HepG2 (cell line): Measurements from ENCODE around the gene STAMBPL1. TPM values are rescaled to one million over a fixed set of nuclear protein-coding genes. Genes with fewer than 3 reads are reported as not detected.
"Not testable (repeated sequence)": the region's sequence is repeated elsewhere in the genome, so short reads cannot be mapped to it uniquely, and the experiment has no call there.

ENCODE experiments used
- ATAC-seq: fragments of 200-7000 bp; cut with Tn5 transposase; 3 replicates; pipeline ENCODE4 v1.9.1; 2020; ENCODE audit warnings: mild to moderate bottlenecking, moderate library complexity
- BruUV-seq: library from RNA; stranded (reverse); fragments of 400-500 nt; replicated peaks from 2 replicates; lab custom pipeline; 2021; lab: Mats Ljungman, UMichigan
- CTCF ChIA-PET: fragments of 300-600 bp; formaldehyde crosslinking; extraction: SDS; loops from one replicate; lab custom pipeline; 2021; ENCODE audit warnings: low total read pairs, inconsistent platforms, low intra/inter-chr PET ratio; lab: Yijun Ruan, JAX
- POLR2A ChIA-PET: fragments of 350-600 bp; sonication (Branson Sonifier 250); formaldehyde crosslinking; loops from one replicate; lab custom pipeline; 2020; ENCODE audit warnings: antibody characterized with exemption, inconsistent platforms; lab: Yijun Ruan, JAX
- DNase-seq: peaks from one replicate; pipeline ENCODE4 v3.0.0-alpha.2; 2015; ENCODE audit warnings: low spot score
- FAIRE-seq: peaks from 3 replicates; lab custom pipeline; 2011; peaks lifted over from hg19 to GRCh38; lab: Jason Lieb, UNC
- H2AFZ ChIP-seq: one replicate; pipeline ENCODE4 v1.6.1; 2011; ENCODE audit warnings: low read length, inconsistent platforms
- H3K27ac ChIP-seq: fragments of 300-600 bp; 3 replicates; pipeline ENCODE4 v1.8.0; 2011; ENCODE audit warnings: mixed run types, mild to moderate bottlenecking, mixed read lengths, low read length, inconsistent platforms; ENCODE audit not compliant: insufficient read depth; ENCODE audit errors: extremely low read length
- H3K27me3 ChIP-seq, 2 experiments: fragments of 200-600 bp in 1 of 2; 2 replicates in 1 of 2; 3 replicates in 1 of 2; pipeline versions ENCODE4 v1.6.0 to v1.8.0; 2011; ENCODE audit warnings: low read length in 2 of 2, mild to moderate bottlenecking in 2 of 2, moderate library complexity in 2 of 2, inconsistent platforms in 1 of 2; ENCODE audit not compliant: insufficient read depth in 2 of 2, control insufficient read depth in 1 of 2
- H3K36me3 ChIP-seq, 2 experiments: fragments of 200-600 bp in 1 of 2; replicated peaks in 1 of 2; 2 replicates in 1 of 2; 3 replicates in 1 of 2; pipeline versions ENCODE4 v1.5.1 to v1.8.0; 2011; ENCODE audit warnings: low read length in 2 of 2, inconsistent platforms in 1 of 2; ENCODE audit not compliant: insufficient read depth in 2 of 2, control insufficient read depth in 1 of 2
- H3K4me1 ChIP-seq: 2 replicates; pipeline ENCODE4 v1.5.1; 2012; ENCODE audit warnings: low read length, inconsistent platforms; ENCODE audit not compliant: insufficient read depth
- H3K4me2 ChIP-seq: 2 replicates; pipeline ENCODE4 v1.6.0; 2011; ENCODE audit warnings: low read depth, low read length, inconsistent platforms
- H3K4me3 ChIP-seq, 3 experiments: fragments of 200-600 bp in 1 of 3; sonication (generic), shearing (Covaris generic) in 1 of 3; replicated peaks in 1 of 3; 2 replicates each; pipeline ENCODE4 v1.5.1; 2011 to 2016; ENCODE audit warnings: low read length in 3 of 3, inconsistent platforms in 2 of 3, low read depth in 2 of 3, mild to moderate bottlenecking in 2 of 3, control low read depth in 1 of 3, mixed read lengths in 1 of 3; ENCODE audit not compliant: insufficient read depth in 1 of 3
- H3K79me2 ChIP-seq: one replicate; pipeline ENCODE4 v1.6.1; 2011; ENCODE audit warnings: low read length, inconsistent platforms; ENCODE audit not compliant: insufficient read depth
- H3K9ac ChIP-seq: 2 replicates; pipeline ENCODE4 v1.6.0; 2011; ENCODE audit warnings: mild to moderate bottlenecking, low read depth, low read length, inconsistent platforms; ENCODE audit not compliant: insufficient read depth
- H3K9me3 ChIP-seq: 2 replicates; pipeline ENCODE4 v1.5.1; 2012; ENCODE audit warnings: mild to moderate bottlenecking, low read length
- H4K20me1 ChIP-seq: 2 replicates; pipeline ENCODE4 v1.6.0; 2011; ENCODE audit warnings: inconsistent platforms, mild to moderate bottlenecking, low read length, moderate library complexity; ENCODE audit not compliant: insufficient read depth
- MAFK ChIP-seq, 2 experiments: IDR thresholded peaks in 1 of 2; conservative IDR thresholded peaks in 1 of 2; 2 replicates each; pipeline ENCODE4 v1.6.1; 2011; ENCODE audit warnings: improper control_type of control experiment in 2 of 2, low read length in 2 of 2
- WGBS: methylation state at CpG from one replicate; pipeline ENCODE4 v1.1.6; 2017; ENCODE audit warnings: low lambda C conversion rate; 5-methylcytosine and 5-hydroxymethylcytosine counted together
- in situ Hi-C: cut with HindIII; loops from 2 replicates; pipeline ENCODE4 v1.10.0; 2017; ENCODE audit warnings: low pct_unique_long_range_greater_than_20kb; ENCODE audit not compliant: extremely low pct_ligation_motif_present
- intact Hi-C: fragments of 100-400 bp; cut with micrococcal nuclease; formaldehyde crosslinking; loops from one replicate; pipeline ENCODE4 v1.10.0; 2022; ENCODE audit not compliant: unreplicated experiment
- polyA plus RNA-seq, 8 experiments: library from polyadenylated mRNA; depleted of rRNA in 3 of 8; stranded (reverse) in 7 of 8; unstranded in 1 of 8; fragments of >200 nt; fragmentation: Illumina TruSeq in 4 of 8; extraction: Trizol in 4 of 8; gene quantifications; 2 replicates each; pipeline versions ENCODE4 v1.2.1 to v1.2.3, GENCODE V29; 2011 to 2016; ENCODE audit warnings: low read depth in 4 of 8, missing spikeins in 1 of 8, mixed read lengths in 1 of 8; ENCODE audit not compliant: insufficient read depth in 1 of 8
- total RNA-seq, 5 experiments: library from RNA; depleted of rRNA; stranded (reverse); fragments of >200 nt; fragmentation: Illumina TruSeq; extraction: Trizol; gene quantifications; 2 replicates each; pipeline ENCODE4 v1.2.3, GENCODE V29; 2016; ENCODE audit warnings: low read depth in 1 of 5
- TF ChIP-seq, protein P1 (sequence below), 2 experiments: IDR thresholded peaks; 2 replicates each; pipeline ENCODE4 v1.6.1; 2011 to 2012; ENCODE audit warnings: low read length in 2 of 2, borderline replicate concordance in 1 of 2, low read depth in 1 of 2, mild to moderate bottlenecking in 1 of 2, moderate library complexity in 1 of 2

The STAMBPL1 gene
- total and polyA plus RNA-seq, 2 of the 13 experiments (the other 11 are each of a cell fraction or from before 2014, with no cell fraction given), result 1.4 to 1.5 TPM

DNA sequence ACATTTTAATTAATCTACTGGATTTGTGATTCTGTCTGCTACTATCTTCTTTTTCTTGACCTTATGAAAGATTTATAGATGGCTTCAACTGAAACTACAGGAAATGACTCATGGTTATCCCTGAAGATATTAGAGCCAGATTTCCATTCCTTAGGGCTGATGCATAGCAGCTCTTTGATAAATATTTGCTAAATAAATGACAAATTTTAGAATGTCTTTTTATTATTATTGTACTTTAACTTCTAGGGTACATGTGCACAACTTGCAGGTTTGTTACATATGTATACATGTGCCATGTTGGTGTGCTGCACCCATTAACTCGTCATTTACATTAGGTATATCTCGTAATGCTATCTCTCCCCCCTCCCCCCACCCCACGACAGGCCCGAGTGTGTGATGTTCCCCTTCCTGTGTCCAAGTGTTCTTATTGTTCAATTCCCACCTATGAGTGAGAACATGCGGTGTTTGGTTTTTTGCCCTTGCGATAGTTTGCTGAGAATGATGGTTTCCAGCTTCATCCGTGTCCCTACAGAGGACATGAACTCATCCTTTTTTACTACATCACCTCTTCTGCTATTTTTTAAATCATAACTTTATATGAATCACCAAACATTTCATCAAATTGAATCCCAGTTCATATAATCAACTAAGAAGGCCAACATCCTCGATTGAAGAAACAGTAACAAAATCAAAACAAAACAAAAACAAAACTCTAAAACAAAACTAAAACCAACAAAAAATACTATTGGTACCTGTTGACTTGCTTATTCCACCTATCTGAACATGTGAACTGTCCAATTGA lies 2.8 kb downstream of the STAMBPL1 start:
- H2AFZ ChIP-seq, in situ Hi-C loops, DNase-seq, H3K27ac ChIP-seq, POLR2A ChIA-PET, H3K9ac ChIP-seq, ATAC-seq, BruUV-seq, H3K79me2 ChIP-seq, H3K9me3 ChIP-seq, FAIRE-seq, H3K36me3 ChIP-seq, H3K4me3 ChIP-seq, CTCF ChIA-PET, H3K4me2 ChIP-seq, H4K20me1 ChIP-seq: not testable (repeated sequence)
- Histone ChIP-seq H3K27me3 (peaks cover 0 to 12% of the 10 kb centered on the region in 2 experiments; a peak in 1 of 5 replicates), H3K4me1 (peaks cover 20% of the 10 kb centered on the region)
- intact Hi-C loops, result loop anchor here (5.0 kb wide), 1 partner anchor 139 kb away; no protein-coding TSS in a partner anchor
- WGBS, result 74% methylated on average over 8 of the region's 8 CpGs

DNA sequence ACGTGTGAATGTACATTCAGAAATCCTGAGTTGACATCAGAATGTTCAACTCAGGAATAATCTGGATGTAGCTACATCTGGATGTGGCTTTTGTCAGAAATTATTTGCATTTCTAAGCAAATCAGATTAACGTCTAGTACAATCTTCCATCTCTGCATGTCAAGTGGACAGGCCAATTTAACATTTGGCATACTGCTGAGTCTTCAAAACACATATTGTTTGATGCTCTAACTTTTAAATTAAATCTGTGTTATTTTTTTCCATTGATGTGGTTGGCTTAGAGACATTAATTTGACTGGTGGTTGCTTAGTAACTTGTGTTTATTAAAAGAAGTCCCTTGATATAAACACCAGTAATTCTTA lies 3.4 kb downstream of the STAMBPL1 start:
- CTCF ChIA-PET, result no interaction called here
- no peaks in the 10 kb centered on the region for H3K36me3 ChIP-seq
- H3K9me3 ChIP-seq, result no peaks in the 10 kb centered on the region
- no peaks in the 10 kb centered on the region for H3K79me2 ChIP-seq
- peaks cover 20% of the 10 kb centered on the region for H3K4me1 ChIP-seq
- POLR2A ChIA-PET, result no interaction called here
- in situ Hi-C loops (no loop called here), intact Hi-C loops (loop anchor here (5.0 kb wide), 1 partner anchor 139 kb away; no protein-coding TSS in a partner anchor)
- no peak for DNase-seq
- H3K27ac ChIP-seq, result no peak overlapping the region
- H3K9ac ChIP-seq, result no peak overlapping the region
- no peak overlapping the region for H3K4me3 ChIP-seq
- no peak overlapping the region for H2AFZ ChIP-seq
- TF ChIP-seq, protein P1, sequence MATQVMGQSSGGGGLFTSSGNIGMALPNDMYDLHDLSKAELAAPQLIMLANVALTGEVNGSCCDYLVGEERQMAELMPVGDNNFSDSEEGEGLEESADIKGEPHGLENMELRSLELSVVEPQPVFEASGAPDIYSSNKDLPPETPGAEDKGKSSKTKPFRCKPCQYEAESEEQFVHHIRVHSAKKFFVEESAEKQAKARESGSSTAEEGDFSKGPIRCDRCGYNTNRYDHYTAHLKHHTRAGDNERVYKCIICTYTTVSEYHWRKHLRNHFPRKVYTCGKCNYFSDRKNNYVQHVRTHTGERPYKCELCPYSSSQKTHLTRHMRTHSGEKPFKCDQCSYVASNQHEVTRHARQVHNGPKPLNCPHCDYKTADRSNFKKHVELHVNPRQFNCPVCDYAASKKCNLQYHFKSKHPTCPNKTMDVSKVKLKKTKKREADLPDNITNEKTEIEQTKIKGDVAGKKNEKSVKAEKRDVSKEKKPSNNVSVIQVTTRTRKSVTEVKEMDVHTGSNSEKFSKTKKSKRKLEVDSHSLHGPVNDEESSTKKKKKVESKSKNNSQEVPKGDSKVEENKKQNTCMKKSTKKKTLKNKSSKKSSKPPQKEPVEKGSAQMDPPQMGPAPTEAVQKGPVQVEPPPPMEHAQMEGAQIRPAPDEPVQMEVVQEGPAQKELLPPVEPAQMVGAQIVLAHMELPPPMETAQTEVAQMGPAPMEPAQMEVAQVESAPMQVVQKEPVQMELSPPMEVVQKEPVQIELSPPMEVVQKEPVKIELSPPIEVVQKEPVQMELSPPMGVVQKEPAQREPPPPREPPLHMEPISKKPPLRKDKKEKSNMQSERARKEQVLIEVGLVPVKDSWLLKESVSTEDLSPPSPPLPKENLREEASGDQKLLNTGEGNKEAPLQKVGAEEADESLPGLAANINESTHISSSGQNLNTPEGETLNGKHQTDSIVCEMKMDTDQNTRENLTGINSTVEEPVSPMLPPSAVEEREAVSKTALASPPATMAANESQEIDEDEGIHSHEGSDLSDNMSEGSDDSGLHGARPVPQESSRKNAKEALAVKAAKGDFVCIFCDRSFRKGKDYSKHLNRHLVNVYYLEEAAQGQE (IDR thresholded peaks at IDR 0.05; ENCODE audit: borderline replicate concordance in 1 of 2, low read depth in 1 of 2, low read length in 2 of 2), result no peak
- 0 out of 4 replicates have a peak, but pooled peaks of 1 of the 2 experiments have one; percentile 1 for TF ChIP-seq MAFK (conservative IDR thresholded peaks at IDR 0.05 in 1 of 2, IDR thresholded peaks at IDR 0.05 in 1 of 2; ENCODE audit: low read length in 2 of 2)
- 39% methylated on average over 2 of the region's 2 CpGs for WGBS
- no peak overlapping the region for H3K4me2 ChIP-seq
- peaks cover 0 to 12% of the 10 kb centered on the region in 2 experiments; a peak in 1 of 5 replicates for H3K27me3 ChIP-seq
- no peaks in the 10 kb centered on the region for H4K20me1 ChIP-seq
- no peak for FAIRE-seq
- no peak for ATAC-seq
- no TSS peak for BruUV-seq
